ENCODE results near the gene UBXN7. TPM values are rescaled to one million over a fixed set of nuclear protein-coding genes. Genes with fewer than 3 reads are reported as not detected.
"Not testable (repeated sequence)": the region's sequence is repeated elsewhere in the genome, so short reads cannot be mapped to it uniquely, and the experiment has no call there.

Gene UBXN7
- total RNA-seq, 1 donor from 2014 or later, result 102 TPM

- Mint-ChIP-seq H3K9me3 (ENCODE audit: low read depth) (no peaks in the 10 kb centered on the region), H3K27me3 (no peaks in the 10 kb centered on the region), H3K4me3 (ENCODE audit: low read depth) (no peak overlapping the region), H3K36me3 (ENCODE audit: insufficient read depth) (peaks cover 22% of the 10 kb centered on the region), H3K4me1 (ENCODE audit: low read depth) (no peaks in the 10 kb centered on the region), H3K27ac (no peak overlapping the region)
- no peak for DNase-seq (ENCODE audit: low spot score, unreplicated experiment)
- TF ChIP-seq CTCF (IDR thresholded peaks at IDR 0.05; ENCODE audit: unreplicated experiment), result no peak
Observed at GRCh38 chr3:196398782-196399181, 33.4 kb downstream of the UBXN7 start.

DNA sequence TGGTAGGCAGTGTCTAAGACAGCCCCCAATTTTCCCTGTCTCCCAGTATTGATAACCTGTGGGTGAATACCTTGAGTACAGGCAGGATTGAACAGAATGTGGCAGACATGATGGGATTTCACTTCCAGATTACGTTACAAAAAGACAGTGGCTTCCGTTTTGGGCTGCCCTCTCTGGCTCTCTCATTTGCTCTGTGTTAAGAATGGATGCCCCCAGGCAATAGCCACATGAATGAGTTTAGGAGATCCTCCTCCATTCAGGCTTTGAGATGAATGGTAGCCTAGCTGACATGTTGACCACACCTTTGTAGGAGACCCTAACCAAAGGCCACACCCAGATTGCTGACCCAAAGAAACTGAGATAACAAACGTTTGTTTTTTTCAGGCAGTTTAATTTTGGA, 34.3 kb downstream of the UBXN7 start:
- H3K27ac Mint-ChIP-seq, result no peak overlapping the region

GRCh38 chr3:196390116-196390515, 42.1 kb downstream of the UBXN7 start:
- no peak for TF ChIP-seq CTCF (IDR thresholded peaks at IDR 0.05; ENCODE audit: unreplicated experiment)
- no peak for DNase-seq (ENCODE audit: low spot score, unreplicated experiment)
- peaks cover 21% of the 10 kb centered on the region for H3K9me3 Mint-ChIP-seq (ENCODE audit: low read depth)
- no peaks in the 10 kb centered on the region for H3K27me3 Mint-ChIP-seq
- H3K27ac Mint-ChIP-seq, result no peak overlapping the region
- H3K36me3 Mint-ChIP-seq (ENCODE audit: insufficient read depth), result peaks cover 58% of the 10 kb centered on the region
- no peak overlapping the region for H3K4me3 Mint-ChIP-seq (ENCODE audit: low read depth)
- H3K4me1 Mint-ChIP-seq (ENCODE audit: low read depth), result no peaks in the 10 kb centered on the region

More for the DNA sequence above, 34.3 kb downstream of the UBXN7 start:
- no peaks in the 10 kb centered on the region for H3K9me3 Mint-ChIP-seq (ENCODE audit: low read depth)
- no peak overlapping the region for H3K4me3 Mint-ChIP-seq (ENCODE audit: low read depth)
- peaks cover 25% of the 10 kb centered on the region for H3K36me3 Mint-ChIP-seq (ENCODE audit: insufficient read depth)
- DNase-seq (ENCODE audit: low spot score, unreplicated experiment), result no peak
- H3K27me3 Mint-ChIP-seq, result no peaks in the 10 kb centered on the region
- H3K4me1 Mint-ChIP-seq (ENCODE audit: low read depth), result no peaks in the 10 kb centered on the region
- no peak for TF ChIP-seq CTCF (IDR thresholded peaks at IDR 0.05; ENCODE audit: unreplicated experiment)

- Mint-ChIP-seq H3K4me3 (ENCODE audit: low read depth) (no peak overlapping the region), H3K4me1 (ENCODE audit: low read depth) (no peaks in the 10 kb centered on the region), H3K9me3 (ENCODE audit: low read depth) (peaks cover 22% of the 10 kb centered on the region), H3K27ac (no peak overlapping the region), H3K27me3 (no peaks in the 10 kb centered on the region), H3K36me3 (ENCODE audit: insufficient read depth) (peaks cover 70% of the 10 kb centered on the region)
- TF ChIP-seq CTCF (IDR thresholded peaks at IDR 0.05; ENCODE audit: unreplicated experiment), result no peak
- no peak for DNase-seq (ENCODE audit: low spot score, unreplicated experiment)
Observed at GRCh38 chr3:196388956-196389355, 43.3 kb downstream of the UBXN7 start.

DNA sequence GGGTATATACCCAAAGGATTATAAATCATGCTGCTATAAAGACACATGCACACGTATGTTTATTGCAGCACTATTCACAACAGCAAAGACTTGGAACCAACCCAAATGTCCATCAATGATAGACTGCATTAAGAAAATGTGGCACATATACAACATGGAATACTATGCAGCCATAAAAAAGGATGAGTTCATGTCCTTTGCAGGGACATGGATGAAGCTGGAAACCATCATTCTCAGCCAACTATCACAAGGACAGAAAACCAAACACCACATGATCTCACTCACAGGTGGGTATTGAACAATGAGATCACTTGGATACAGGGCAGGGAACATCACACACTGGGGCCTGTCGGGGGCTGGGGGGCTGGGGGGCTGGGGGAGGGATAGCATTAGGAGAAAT, 44.3 kb downstream of the UBXN7 start:
- H3K27me3 Mint-ChIP-seq; H3K27ac Mint-ChIP-seq; H3K4me3 Mint-ChIP-seq (ENCODE audit: low read depth); DNase-seq (ENCODE audit: low spot score, unreplicated experiment); H3K4me1 Mint-ChIP-seq (ENCODE audit: low read depth): not testable (repeated sequence)
- peaks cover 29% of the 10 kb centered on the region for H3K9me3 Mint-ChIP-seq (ENCODE audit: low read depth)
- H3K36me3 Mint-ChIP-seq (ENCODE audit: insufficient read depth), result peaks cover 75% of the 10 kb centered on the region

DNA sequence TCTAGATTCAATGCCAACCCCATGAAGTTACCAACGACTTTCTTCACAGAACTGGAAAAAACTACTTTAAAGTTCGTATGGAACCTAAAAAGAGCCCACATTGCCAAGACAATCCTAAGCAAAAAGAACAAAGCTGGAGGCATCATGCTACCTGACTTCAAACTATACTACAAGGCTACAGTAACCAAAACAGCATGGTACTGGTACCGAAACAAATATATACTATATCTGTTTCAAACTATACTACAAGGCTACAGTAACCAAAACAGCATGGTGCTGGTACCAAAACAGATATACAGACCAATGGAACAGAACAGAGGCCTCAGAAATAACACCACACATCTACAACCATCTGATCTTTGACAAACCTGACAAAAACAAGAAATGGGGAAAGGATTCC, 45.4 kb downstream of the UBXN7 start:
- Mint-ChIP-seq H3K9me3 (ENCODE audit: low read depth) (peaks cover 32% of the 10 kb centered on the region), H3K36me3 (ENCODE audit: insufficient read depth) (peaks cover 79% of the 10 kb centered on the region)
- DNase-seq (ENCODE audit: low spot score, unreplicated experiment); H3K4me1 Mint-ChIP-seq (ENCODE audit: low read depth); H3K27ac Mint-ChIP-seq; H3K4me3 Mint-ChIP-seq (ENCODE audit: low read depth); H3K27me3 Mint-ChIP-seq: not testable (repeated sequence)

DNA sequence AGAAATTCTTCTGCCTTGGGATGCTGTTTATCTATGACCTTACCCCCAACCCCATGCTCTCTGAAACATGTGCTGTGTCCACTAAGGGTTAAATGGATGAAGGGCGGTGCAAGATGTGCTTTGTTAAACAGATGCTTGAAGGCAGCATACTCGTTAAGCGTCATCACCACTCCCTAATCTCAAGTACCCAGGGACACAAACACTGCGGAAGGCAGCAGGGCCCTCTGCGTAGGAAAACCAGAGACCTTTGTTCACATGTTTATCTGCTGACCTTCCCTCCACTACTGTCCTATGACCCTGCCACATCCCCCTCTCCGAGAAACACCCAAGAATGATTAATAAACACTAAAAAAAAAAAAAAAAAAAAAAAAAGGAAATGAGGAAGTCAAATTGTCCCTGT, 46.2 kb downstream of the UBXN7 start:
- Mint-ChIP-seq H3K9me3 (ENCODE audit: low read depth) (peaks cover 35% of the 10 kb centered on the region), H3K36me3 (ENCODE audit: insufficient read depth) (peaks cover 84% of the 10 kb centered on the region)
- H3K4me3 Mint-ChIP-seq (ENCODE audit: low read depth); H3K27me3 Mint-ChIP-seq; DNase-seq (ENCODE audit: low spot score, unreplicated experiment); H3K4me1 Mint-ChIP-seq (ENCODE audit: low read depth); H3K27ac Mint-ChIP-seq: not testable (repeated sequence)

DNA sequence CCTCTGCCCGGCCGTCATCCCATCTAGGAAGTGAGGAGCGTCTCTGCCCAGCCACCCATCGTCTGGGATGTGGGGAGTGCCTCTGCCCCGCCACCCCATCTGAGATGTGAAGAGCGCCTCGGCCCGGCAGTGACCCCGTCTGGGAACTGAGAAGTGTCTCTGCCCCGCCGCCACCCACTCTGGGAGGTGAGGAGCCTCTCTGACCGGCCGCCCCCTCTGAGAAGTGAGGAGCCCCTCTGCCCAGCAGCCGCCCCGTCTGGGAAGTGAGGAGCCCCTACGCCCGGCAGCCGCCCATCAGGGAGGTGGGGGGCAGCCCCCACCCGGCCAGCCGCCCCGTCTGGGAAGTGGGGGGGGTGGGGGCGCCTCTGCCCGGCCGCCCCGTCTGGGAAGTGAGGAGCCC, 46.8 kb downstream of the UBXN7 start:
- not testable (repeated sequence) for H3K27me3 Mint-ChIP-seq; H3K27ac Mint-ChIP-seq; DNase-seq (ENCODE audit: low spot score, unreplicated experiment); H3K4me3 Mint-ChIP-seq (ENCODE audit: low read depth); H3K4me1 Mint-ChIP-seq (ENCODE audit: low read depth)
- peaks cover 35% of the 10 kb centered on the region for H3K9me3 Mint-ChIP-seq (ENCODE audit: low read depth)
- peaks cover 84% of the 10 kb centered on the region for H3K36me3 Mint-ChIP-seq (ENCODE audit: insufficient read depth)
